ENCODE results near the gene CEMIP.

The CEMIP gene

GRCh38 chr15:80931721-80932512, 152.7 kb downstream of the CEMIP start:
- DNase-seq (ENCODE audit: low read depth), result no peak
- no peak for TF ChIP-seq CTCF (IDR thresholded peaks at IDR 0.05; ENCODE audit: low read depth, low read length, missing control alignments)
- no peak overlapping the region for H3K4me3 ChIP-seq (ENCODE audit: low read depth, low read length)

- no peak for TF ChIP-seq CTCF (IDR thresholded peaks at IDR 0.05; ENCODE audit: low read depth, low read length, missing control alignments)
- DNase-seq (ENCODE audit: low read depth), result no peak
- no peak overlapping the region for H3K4me3 ChIP-seq (ENCODE audit: low read depth, low read length)
These were observed 153.3 kb downstream of the CEMIP start for GRCh38 chr15:80932513-80932815.

- no peak overlapping the region for H3K4me3 ChIP-seq (ENCODE audit: low read depth, low read length)
- no peak for DNase-seq (ENCODE audit: low read depth)
- no peak for TF ChIP-seq CTCF (IDR thresholded peaks at IDR 0.05; ENCODE audit: low read depth, low read length, missing control alignments)
These were observed 153.8 kb downstream of the CEMIP start for GRCh38 chr15:80932989-80933388.

- H3K4me3 ChIP-seq (ENCODE audit: low read depth, low read length), result no peak overlapping the region
- DNase-seq (ENCODE audit: low read depth), result no peak
- no peak for TF ChIP-seq CTCF (IDR thresholded peaks at IDR 0.05; ENCODE audit: low read depth, low read length, missing control alignments)
These were observed 155.6 kb downstream of the CEMIP start for GRCh38 chr15:80934761-80935221.

- DNase-seq (ENCODE audit: low read depth), result no peak
- no peak for TF ChIP-seq CTCF (IDR thresholded peaks at IDR 0.05; ENCODE audit: low read depth, low read length, missing control alignments)
- no peak overlapping the region for H3K4me3 ChIP-seq (ENCODE audit: low read depth, low read length)
These were observed 157.3 kb downstream of the CEMIP start for GRCh38 chr15:80936288-80937078.

- no peak for DNase-seq (ENCODE audit: low read depth)
- no peak for TF ChIP-seq CTCF (IDR thresholded peaks at IDR 0.05; ENCODE audit: low read depth, low read length, missing control alignments)
- H3K4me3 ChIP-seq (ENCODE audit: low read depth, low read length), result no peak overlapping the region
These were observed 158.5 kb downstream of the CEMIP start for GRCh38 chr15:80937718-80938117.
